Measurements from ENCODE around the gene ADCY1. TPM values are rescaled to one million over a fixed set of nuclear protein-coding genes. Genes with fewer than 3 reads are reported as not detected.

The ADCY1 gene
- total RNA-seq, 1 donor from 2014 or later, result 0.05 TPM

- peak; percentile 60 for DNase-seq (ENCODE audit: extremely low spot score, unreplicated experiment)
- TF ChIP-seq CTCF (IDR thresholded peaks at IDR 0.05), result no peak
These were observed 50.9 kb downstream of the ADCY1 start for GRCh38 chr7:45625067-45625466.

GRCh38 chr7:45625714-45626440, 51.7 kb downstream of the ADCY1 start:
- H3K27me3 Mint-ChIP-seq (ENCODE audit: unreplicated experiment), result peaks cover 1% of the 10 kb centered on the region
- peaks cover 6% of the 10 kb centered on the region for H3K9me3 Mint-ChIP-seq (ENCODE audit: unreplicated experiment)
- H3K4me1 Mint-ChIP-seq (ENCODE audit: unreplicated experiment), result no peaks in the 10 kb centered on the region
- H3K27ac Mint-ChIP-seq (ENCODE audit: unreplicated experiment), result no peak overlapping the region
- no peak overlapping the region for H3K4me3 Mint-ChIP-seq (ENCODE audit: unreplicated experiment)
- no peaks in the 10 kb centered on the region for H3K36me3 Mint-ChIP-seq (ENCODE audit: unreplicated experiment)
- TF ChIP-seq CTCF (IDR thresholded peaks at IDR 0.05), result no peak
- DNase-seq (ENCODE audit: extremely low spot score, unreplicated experiment), result peak; percentile 76

More at GRCh38 chr7:45625067-45625466, 50.9 kb downstream of the ADCY1 start:
- Mint-ChIP-seq H3K27me3 (ENCODE audit: unreplicated experiment) (no peaks in the 10 kb centered on the region), H3K27ac (ENCODE audit: unreplicated experiment) (no peak overlapping the region), H3K9me3 (ENCODE audit: unreplicated experiment) (peaks cover 10% of the 10 kb centered on the region), H3K36me3 (ENCODE audit: unreplicated experiment) (no peaks in the 10 kb centered on the region), H3K4me3 (ENCODE audit: unreplicated experiment) (no peak overlapping the region), H3K4me1 (ENCODE audit: unreplicated experiment) (no peaks in the 10 kb centered on the region)

- DNase-seq (ENCODE audit: extremely low spot score, unreplicated experiment), result peak; percentile 69
- Mint-ChIP-seq H3K4me1 (ENCODE audit: unreplicated experiment) (no peaks in the 10 kb centered on the region), H3K27me3 (ENCODE audit: unreplicated experiment) (peaks cover 2% of the 10 kb centered on the region), H3K36me3 (ENCODE audit: unreplicated experiment) (no peaks in the 10 kb centered on the region), H3K4me3 (ENCODE audit: unreplicated experiment) (no peak overlapping the region), H3K27ac (ENCODE audit: unreplicated experiment) (no peak overlapping the region), H3K9me3 (ENCODE audit: unreplicated experiment) (peaks cover 6% of the 10 kb centered on the region)
- no peak for TF ChIP-seq CTCF (IDR thresholded peaks at IDR 0.05)
These were observed 52.6 kb downstream of the ADCY1 start for GRCh38 chr7:45626441-45627430.

- H3K4me3 Mint-ChIP-seq (ENCODE audit: unreplicated experiment), result no peak overlapping the region
- no peaks in the 10 kb centered on the region for H3K4me1 Mint-ChIP-seq (ENCODE audit: unreplicated experiment)
- H3K27me3 Mint-ChIP-seq (ENCODE audit: unreplicated experiment), result peaks cover 2% of the 10 kb centered on the region
- H3K27ac Mint-ChIP-seq (ENCODE audit: unreplicated experiment), result no peak overlapping the region
- TF ChIP-seq CTCF (IDR thresholded peaks at IDR 0.05), result no peak
- H3K9me3 Mint-ChIP-seq (ENCODE audit: unreplicated experiment), result peaks cover 6% of the 10 kb centered on the region
- peak; percentile 77 for DNase-seq (ENCODE audit: extremely low spot score, unreplicated experiment)
- H3K36me3 Mint-ChIP-seq (ENCODE audit: unreplicated experiment), result no peaks in the 10 kb centered on the region
These were observed 53.7 kb downstream of the ADCY1 start for GRCh38 chr7:45627691-45628456.

Data from osteocyte (in vitro differentiated cells).